Measurements from ENCODE around the gene CDK18.

Gene CDK18

GRCh38 chr1:205528446-205528886 lies 24.0 kb downstream of the CDK18 start:
- Histone ChIP-seq H2AFZ (ENCODE audit: low read depth) (no peak overlapping the region), H3K27me3 (ENCODE audit: insufficient read depth, low read depth) (no peaks in the 10 kb centered on the region), H3K4me1 (ENCODE audit: low read depth, poor library complexity, severe bottlenecking) (peaks cover 9% of the 10 kb centered on the region), H3K79me2 (ENCODE audit: insufficient read depth, low read depth) (no peaks in the 10 kb centered on the region), H3K4me2 (peak overlapping the region; percentile 49), H3K9ac (no peak overlapping the region), H3K4me3 (IDR thresholded peaks at IDR 0.05; ENCODE audit: insufficient read depth, low read depth, low read length) (peak overlapping the region; percentile 61), H3K27ac (no peak overlapping the region), H3K36me3 (ENCODE audit: insufficient read depth) (no peaks in the 10 kb centered on the region), H4K20me1 (ENCODE audit: insufficient read depth) (no peaks in the 10 kb centered on the region)
- TF ChIP-seq, protein P1, sequence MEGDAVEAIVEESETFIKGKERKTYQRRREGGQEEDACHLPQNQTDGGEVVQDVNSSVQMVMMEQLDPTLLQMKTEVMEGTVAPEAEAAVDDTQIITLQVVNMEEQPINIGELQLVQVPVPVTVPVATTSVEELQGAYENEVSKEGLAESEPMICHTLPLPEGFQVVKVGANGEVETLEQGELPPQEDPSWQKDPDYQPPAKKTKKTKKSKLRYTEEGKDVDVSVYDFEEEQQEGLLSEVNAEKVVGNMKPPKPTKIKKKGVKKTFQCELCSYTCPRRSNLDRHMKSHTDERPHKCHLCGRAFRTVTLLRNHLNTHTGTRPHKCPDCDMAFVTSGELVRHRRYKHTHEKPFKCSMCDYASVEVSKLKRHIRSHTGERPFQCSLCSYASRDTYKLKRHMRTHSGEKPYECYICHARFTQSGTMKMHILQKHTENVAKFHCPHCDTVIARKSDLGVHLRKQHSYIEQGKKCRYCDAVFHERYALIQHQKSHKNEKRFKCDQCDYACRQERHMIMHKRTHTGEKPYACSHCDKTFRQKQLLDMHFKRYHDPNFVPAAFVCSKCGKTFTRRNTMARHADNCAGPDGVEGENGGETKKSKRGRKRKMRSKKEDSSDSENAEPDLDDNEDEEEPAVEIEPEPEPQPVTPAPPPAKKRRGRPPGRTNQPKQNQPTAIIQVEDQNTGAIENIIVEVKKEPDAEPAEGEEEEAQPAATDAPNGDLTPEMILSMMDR (conservative IDR thresholded peaks at IDR 0.05; ENCODE audit: low read depth, low read length): no peak

DNA sequence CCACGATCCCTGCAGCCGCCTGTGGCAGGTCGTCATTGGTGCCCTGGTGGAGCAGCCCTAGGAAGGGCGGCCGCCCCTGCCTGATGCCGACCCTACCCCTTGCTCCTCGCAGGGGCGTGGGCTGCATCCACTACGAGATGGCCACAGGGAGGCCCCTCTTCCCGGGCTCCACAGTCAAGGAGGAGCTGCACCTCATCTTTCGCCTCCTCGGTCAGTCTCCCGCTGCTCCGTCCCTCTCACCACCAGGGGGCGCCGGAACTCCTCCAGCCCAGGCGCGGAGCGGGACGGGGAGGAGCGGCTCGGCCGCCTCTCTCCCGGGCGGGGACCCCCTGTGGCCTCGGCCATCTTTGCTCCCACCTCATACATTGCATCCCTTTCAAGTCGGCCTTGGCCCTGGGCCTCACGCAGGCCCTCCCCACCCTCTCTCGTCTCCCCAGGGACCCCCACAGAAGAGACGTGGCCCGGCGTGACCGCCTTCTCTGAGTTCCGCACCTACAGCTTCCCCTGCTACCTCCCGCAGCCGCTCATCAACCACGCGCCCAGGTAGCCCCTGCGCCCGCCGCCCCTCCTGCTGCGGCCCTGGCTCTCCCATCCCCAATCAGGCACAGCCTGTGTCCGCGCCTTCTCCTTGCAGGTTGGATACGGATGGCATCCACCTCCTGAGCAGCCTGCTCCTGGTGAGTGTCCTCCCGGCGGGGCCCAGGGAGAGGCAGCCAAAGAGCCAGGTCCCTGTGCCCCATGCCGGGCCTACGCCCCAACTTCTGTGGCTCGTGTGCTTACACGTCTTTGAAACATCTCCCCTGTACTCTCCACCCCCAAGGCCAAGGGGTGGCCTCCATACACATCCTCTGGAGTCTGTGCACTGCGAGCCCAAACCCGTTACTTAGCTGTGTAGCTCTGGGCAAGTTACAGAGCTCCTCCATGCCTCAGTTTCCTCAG lies 24.7 kb downstream of the CDK18 start:
- no peaks in the 10 kb centered on the region for H4K20me1 ChIP-seq (ENCODE audit: insufficient read depth)
- H3K9ac ChIP-seq: no peak overlapping the region
- TF ChIP-seq, protein P1 (conservative IDR thresholded peaks at IDR 0.05; ENCODE audit: low read depth, low read length): peak; percentile 94
- peaks cover 9% of the 10 kb centered on the region for H3K4me1 ChIP-seq (ENCODE audit: low read depth, poor library complexity, severe bottlenecking)
- peak overlapping the region; percentile 61 for H3K4me3 ChIP-seq (IDR thresholded peaks at IDR 0.05; ENCODE audit: insufficient read depth, low read depth, low read length)
- no peaks in the 10 kb centered on the region for H3K79me2 ChIP-seq (ENCODE audit: insufficient read depth, low read depth)
- H3K27me3 ChIP-seq (ENCODE audit: insufficient read depth, low read depth): no peaks in the 10 kb centered on the region
- no peaks in the 10 kb centered on the region for H3K36me3 ChIP-seq (ENCODE audit: insufficient read depth)
- H3K4me2 ChIP-seq: peak overlapping the region; percentile 49
- no peak overlapping the region for H3K27ac ChIP-seq
- peak overlapping the region; percentile 58; the same call in 1 of the 2 replicates for H2AFZ ChIP-seq (ENCODE audit: low read depth)

DNA sequence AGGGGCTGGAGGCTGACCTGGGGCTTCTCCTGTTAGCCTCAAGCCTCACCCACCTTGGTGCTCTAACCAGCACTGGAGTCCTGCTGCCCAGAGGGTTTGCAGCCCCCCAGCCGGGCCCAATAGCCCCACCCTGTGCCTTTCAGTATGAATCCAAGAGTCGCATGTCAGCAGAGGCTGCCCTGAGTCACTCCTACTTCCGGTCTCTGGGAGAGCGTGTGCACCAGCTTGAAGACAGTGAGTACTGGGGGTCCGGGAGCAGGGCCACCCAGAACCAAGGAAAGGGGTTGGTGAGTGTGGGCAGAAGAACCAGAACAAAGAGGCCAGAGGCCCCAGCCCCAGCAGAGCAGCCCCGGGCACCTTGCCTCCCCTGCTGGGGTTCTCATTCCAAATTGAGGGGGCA lies 25.6 kb downstream of the CDK18 start:
- Histone ChIP-seq H3K9ac (no peak overlapping the region), H3K27me3 (ENCODE audit: insufficient read depth, low read depth) (no peaks in the 10 kb centered on the region), H2AFZ (ENCODE audit: low read depth) (no peak overlapping the region), H4K20me1 (ENCODE audit: insufficient read depth) (no peaks in the 10 kb centered on the region), H3K4me1 (ENCODE audit: low read depth, poor library complexity, severe bottlenecking) (peaks cover 9% of the 10 kb centered on the region), H3K79me2 (ENCODE audit: insufficient read depth, low read depth) (no peaks in the 10 kb centered on the region), H3K4me3 (IDR thresholded peaks at IDR 0.05; ENCODE audit: insufficient read depth, low read depth, low read length) (no peak overlapping the region), H3K27ac (no peak overlapping the region), H3K36me3 (ENCODE audit: insufficient read depth) (no peaks in the 10 kb centered on the region), H3K4me2 (no peak overlapping the region)
- TF ChIP-seq, protein P1 (conservative IDR thresholded peaks at IDR 0.05; ENCODE audit: low read depth, low read length): no peak

DNA sequence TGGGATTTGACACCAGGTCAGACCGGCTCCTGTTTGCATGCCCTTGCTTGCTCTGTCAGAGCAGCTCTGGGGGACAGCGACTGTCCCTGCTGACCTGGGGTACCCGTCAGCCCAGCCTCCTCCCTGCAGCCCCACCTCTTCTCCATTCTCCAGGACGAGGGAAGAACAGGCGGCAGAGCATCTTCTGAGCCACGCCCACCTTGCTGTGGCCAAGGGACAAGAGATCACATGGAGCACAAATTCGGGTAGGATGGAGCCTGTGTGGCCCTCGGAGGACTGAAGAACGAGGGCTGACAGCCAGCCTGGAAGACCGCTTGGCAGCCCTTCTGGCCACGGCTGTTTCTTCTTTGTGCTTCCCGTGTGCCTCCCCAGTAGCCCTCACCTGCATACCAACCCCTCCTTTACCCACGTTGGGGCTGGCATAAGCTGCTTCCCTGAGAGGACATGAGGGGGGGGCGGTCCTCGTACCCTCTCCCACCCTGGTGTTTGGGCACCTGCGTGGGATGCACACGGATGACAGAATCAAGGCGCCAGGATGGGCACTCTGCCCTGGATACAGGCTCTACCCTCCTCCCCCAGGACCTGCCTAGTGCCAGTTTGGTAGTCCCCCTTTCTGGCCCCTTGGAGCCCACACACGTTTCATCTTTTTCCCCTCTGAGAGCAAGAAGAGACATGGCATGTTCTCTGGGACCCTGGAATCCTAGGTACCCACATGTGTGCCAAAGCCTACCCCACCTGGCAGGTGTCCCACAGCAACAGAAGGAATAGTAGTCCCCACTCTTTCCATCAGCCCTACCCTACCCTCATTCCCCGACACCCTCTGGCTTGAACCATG lies 26.9 kb downstream of the CDK18 start:
- H3K4me1 ChIP-seq (ENCODE audit: low read depth, poor library complexity, severe bottlenecking): peaks cover 9% of the 10 kb centered on the region
- H3K4me2 ChIP-seq: no peak overlapping the region
- no peak overlapping the region for H3K27ac ChIP-seq
- no peak overlapping the region for H3K9ac ChIP-seq
- H3K4me3 ChIP-seq (IDR thresholded peaks at IDR 0.05; ENCODE audit: insufficient read depth, low read depth, low read length): no peak overlapping the region
- TF ChIP-seq, protein P1 (conservative IDR thresholded peaks at IDR 0.05; ENCODE audit: low read depth, low read length): no peak
- H4K20me1 ChIP-seq (ENCODE audit: insufficient read depth): no peaks in the 10 kb centered on the region
- no peak overlapping the region for H2AFZ ChIP-seq (ENCODE audit: low read depth)
- H3K36me3 ChIP-seq (ENCODE audit: insufficient read depth): no peaks in the 10 kb centered on the region
- H3K27me3 ChIP-seq (ENCODE audit: insufficient read depth, low read depth): no peaks in the 10 kb centered on the region
- H3K79me2 ChIP-seq (ENCODE audit: insufficient read depth, low read depth): no peaks in the 10 kb centered on the region
